Epithelial cell of esophagus (primary cell): ENCODE results near the gene PPM1E.
"Not testable (repeated sequence)": the region's sequence is repeated elsewhere in the genome, so short reads cannot be mapped to it uniquely, and the experiment has no call there.

Source experiments
- DNase-seq: peaks from one replicate; pipeline ENCODE4 v3.0.0; 2010; ENCODE audit warnings: low read depth
- H3K4me3 ChIP-seq: 2 replicates; pipeline ENCODE4 v1.5.1; 2011; ENCODE audit warnings: mild to moderate bottlenecking, low read length, control low read depth
- TF ChIP-seq, protein P1 (sequence below): IDR thresholded peaks from 2 replicates; pipeline ENCODE4 v1.5.1; 2011; ENCODE audit warnings: low read depth, mild to moderate bottlenecking, low read length, control low read depth, inconsistent platforms; ENCODE audit not compliant: insufficient read depth; ENCODE audit errors: missing control alignments

PPM1E gene

DNA sequence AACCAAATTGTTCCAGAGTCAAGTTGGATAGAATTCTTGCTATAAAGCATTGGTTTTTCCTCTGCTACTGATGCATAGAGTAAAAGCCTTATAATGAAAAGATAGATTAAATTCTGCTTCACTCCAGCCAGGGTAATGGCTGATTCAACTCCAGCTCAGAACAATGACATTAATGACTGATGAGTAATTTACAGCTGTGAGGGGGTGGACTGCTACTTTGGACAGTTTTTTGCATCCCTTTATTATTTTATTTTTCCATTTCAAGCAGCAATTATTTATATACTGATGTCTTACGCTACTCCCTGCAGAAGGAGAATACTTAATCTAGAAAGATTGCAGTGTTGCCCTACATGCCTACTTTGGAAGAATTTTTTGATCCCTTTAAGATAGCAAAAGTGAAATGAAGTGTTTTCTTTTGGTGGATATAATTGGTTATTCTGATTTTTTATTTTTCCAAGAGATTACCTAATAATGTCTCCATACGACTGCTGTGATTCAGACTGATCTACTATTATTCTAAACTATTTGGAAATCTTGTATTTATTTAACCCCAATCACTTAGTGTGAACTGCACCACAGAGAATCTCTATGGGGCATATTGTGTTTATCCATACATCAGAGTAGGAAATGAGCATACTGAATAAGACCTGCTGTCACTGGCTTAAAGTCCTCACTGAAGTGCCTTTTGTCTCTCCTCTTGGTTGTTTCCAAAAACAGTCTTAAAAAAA is 201.5 kb downstream of the PPM1E start:
- no peak overlapping the region for H3K4me3 ChIP-seq
- TF ChIP-seq, protein P1, sequence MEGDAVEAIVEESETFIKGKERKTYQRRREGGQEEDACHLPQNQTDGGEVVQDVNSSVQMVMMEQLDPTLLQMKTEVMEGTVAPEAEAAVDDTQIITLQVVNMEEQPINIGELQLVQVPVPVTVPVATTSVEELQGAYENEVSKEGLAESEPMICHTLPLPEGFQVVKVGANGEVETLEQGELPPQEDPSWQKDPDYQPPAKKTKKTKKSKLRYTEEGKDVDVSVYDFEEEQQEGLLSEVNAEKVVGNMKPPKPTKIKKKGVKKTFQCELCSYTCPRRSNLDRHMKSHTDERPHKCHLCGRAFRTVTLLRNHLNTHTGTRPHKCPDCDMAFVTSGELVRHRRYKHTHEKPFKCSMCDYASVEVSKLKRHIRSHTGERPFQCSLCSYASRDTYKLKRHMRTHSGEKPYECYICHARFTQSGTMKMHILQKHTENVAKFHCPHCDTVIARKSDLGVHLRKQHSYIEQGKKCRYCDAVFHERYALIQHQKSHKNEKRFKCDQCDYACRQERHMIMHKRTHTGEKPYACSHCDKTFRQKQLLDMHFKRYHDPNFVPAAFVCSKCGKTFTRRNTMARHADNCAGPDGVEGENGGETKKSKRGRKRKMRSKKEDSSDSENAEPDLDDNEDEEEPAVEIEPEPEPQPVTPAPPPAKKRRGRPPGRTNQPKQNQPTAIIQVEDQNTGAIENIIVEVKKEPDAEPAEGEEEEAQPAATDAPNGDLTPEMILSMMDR = no peak
- peak; percentile 54 for DNase-seq

DNA sequence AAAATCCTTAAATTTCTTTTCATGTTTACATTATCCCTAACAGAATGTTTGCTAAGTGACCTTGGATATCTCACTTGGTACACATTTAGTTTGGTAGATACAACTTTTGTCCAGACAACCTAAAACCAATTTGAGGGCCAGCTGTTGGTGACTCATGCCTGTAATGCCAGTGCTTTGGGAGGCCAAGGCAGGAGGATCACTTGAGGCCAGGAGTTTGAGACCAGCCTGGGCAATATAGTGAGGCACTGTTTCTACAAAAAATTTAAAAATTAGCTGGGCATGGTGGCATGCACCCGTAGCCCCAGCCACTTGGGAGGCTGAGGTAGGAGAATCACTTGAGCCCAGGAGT is 202.0 kb downstream of the PPM1E start:
- DNase-seq, H3K4me3 ChIP-seq: not testable (repeated sequence)

DNA sequence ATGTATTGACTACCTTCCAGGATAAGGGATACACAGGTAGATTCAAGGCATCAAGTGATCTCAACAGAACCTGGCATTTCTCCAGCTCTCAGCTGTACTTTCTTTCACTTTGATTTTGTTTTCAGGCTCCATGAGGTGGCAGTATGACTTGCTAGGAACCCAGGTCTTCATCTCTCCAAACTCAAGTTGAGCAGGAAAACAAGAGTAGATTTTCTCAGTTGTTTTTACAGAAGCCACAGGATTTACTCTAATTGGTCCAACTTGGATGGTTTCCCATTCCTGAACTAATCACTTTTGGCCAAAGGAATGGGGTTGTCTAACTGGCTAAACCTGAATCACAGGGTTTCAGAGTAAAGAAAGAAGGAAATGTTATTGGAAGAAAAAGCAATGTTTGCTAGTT is 204.4 kb downstream of the PPM1E start:
- DNase-seq = peak; percentile 85
- no peak overlapping the region for H3K4me3 ChIP-seq
- TF ChIP-seq, protein P1 = peak; percentile 40

DNA sequence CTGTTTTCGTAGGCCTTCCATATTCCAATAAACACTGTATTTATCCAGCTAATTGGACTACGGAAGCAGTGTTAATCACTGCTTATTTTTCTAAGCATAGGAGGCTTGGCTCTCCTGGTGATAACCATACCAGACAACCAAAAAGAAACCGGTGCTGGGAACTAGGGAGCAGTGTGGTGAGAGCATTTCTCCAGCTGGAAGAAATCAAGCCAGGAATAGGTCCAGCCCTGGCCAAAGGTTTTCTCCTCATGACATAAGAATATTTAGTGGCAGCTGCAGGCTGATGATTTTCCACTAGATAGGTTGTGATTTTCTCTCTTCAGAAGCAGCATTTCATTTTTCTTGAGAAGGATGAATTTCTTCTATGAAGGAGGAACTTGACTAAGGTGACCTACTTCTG is 209.6 kb downstream of the PPM1E start:
- H3K4me3 ChIP-seq = no peak overlapping the region
- no peak for DNase-seq
- TF ChIP-seq, protein P1 = no peak

DNA sequence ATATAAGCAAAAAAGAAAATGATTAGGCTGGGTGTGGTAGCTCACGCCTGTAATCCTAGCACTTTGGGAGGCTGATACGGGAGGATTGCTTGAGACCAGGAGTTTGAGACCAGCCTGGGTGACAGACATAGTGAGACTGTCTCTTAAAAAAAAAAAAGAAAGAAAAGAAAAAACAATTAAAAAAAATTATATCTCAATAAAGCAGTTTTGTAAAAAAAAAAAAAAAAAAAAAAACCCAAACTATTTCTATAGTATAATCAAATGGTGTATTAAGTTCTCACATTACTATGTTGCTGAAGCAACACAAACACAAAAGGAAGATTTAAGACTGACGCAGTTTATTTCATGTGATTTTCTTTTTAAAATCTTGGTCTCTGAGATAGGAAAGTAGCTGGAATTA is 210.6 kb downstream of the PPM1E start:
- no peak overlapping the region for H3K4me3 ChIP-seq
- TF ChIP-seq, protein P1 = no peak
- no peak for DNase-seq

DNA sequence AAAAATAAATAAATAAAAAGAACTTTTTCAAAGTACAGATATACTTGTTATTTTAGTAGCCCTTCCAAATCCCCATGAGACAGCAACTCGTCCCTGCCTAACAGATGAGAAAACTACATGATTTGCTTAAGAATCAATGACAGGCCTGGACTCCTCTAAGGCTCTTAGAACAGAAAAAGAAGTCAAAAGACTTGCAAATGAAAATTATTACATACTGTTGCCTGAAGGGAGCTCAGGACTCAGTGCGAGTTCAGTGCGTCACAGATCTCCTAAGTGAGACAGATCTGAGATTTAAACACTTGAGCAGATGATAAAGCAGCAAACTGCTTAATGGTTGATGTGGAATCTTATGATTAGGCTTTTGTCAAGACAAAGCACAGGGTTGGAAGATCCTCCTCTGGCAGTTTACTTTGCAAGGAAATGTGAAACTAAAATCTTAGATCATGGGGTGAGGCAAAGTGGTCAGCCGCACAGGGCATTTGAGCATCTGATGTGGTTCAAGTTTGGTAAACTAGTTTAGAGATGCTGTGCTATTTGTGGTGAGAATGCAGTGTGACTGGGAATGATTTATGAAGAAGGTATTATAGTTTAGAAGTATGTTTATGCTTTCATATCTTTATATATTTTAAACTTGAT is 212.9 kb downstream of the PPM1E start:
- no peak for DNase-seq
- TF ChIP-seq, protein P1 = no peak
- no peak overlapping the region for H3K4me3 ChIP-seq

DNA sequence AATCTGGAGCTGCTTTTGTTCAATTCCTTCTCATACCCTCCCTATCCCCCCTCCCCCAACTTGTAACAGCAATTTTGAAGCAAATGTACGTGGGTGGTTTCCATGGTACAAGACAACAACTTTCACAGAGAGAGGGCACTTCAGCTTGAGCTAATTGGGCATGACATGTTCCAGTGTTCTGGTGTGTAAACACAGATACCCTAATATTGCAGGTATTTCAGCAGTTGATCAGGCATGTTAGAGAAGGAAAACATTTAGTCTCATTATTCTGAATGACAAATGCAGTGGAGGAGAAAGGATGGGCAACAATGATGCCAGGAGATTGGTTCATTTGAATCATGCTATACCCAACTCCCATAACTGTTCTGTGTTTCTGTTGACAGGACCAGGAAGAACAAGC is 213.5 kb downstream of the PPM1E start:
- TF ChIP-seq, protein P1 = no peak
- no peak for DNase-seq
- no peak overlapping the region for H3K4me3 ChIP-seq
